Glutamatergic neuron (in vitro differentiated cells): ENCODE results near the gene SSBP3. TPM values are rescaled to one million over a fixed set of nuclear protein-coding genes. Genes with fewer than 3 reads are reported as not detected.

Source experiments
- DNase-seq: peaks from one replicate; pipeline ENCODE4 v3.0.0; 2022
- H3K27ac Mint-ChIP-seq: one replicate; pipeline ENCODE4 v1.8.0; 2020; ENCODE audit warnings: mild to moderate bottlenecking, mixed read lengths, inconsistent platforms; ENCODE audit not compliant: unreplicated experiment
- H3K27me3 Mint-ChIP-seq: one replicate; pipeline ENCODE4 v1.8.0; 2020; ENCODE audit warnings: mild to moderate bottlenecking, moderate library complexity, mixed read lengths, inconsistent platforms; ENCODE audit not compliant: unreplicated experiment
- H3K36me3 Mint-ChIP-seq: one replicate; pipeline ENCODE4 v1.8.0; 2020; ENCODE audit warnings: mild to moderate bottlenecking, mixed read lengths, inconsistent platforms; ENCODE audit not compliant: unreplicated experiment
- H3K4me1 Mint-ChIP-seq: one replicate; pipeline ENCODE4 v1.8.0; 2020; ENCODE audit warnings: mild to moderate bottlenecking, low read depth, mixed read lengths, inconsistent platforms; ENCODE audit not compliant: unreplicated experiment
- H3K4me3 Mint-ChIP-seq: one replicate; pipeline ENCODE4 v1.8.0; 2020; ENCODE audit warnings: mild to moderate bottlenecking, mixed read lengths, inconsistent platforms; ENCODE audit not compliant: unreplicated experiment
- H3K9me3 Mint-ChIP-seq: one replicate; pipeline ENCODE4 v1.8.0; 2020; ENCODE audit warnings: mild to moderate bottlenecking, moderate library complexity, mixed read lengths, inconsistent platforms; ENCODE audit not compliant: unreplicated experiment
- CTCF ChIP-seq: fragments of 200-600 bp; sonication (generic); IDR thresholded peaks from one replicate; pipeline ENCODE4 v1.5.0; 2021; ENCODE audit not compliant: partially characterized antibody, unreplicated experiment
- total RNA-seq: library from RNA; stranded (reverse); fragmentation: NEBNext Ultra II Directional; extraction: Animal tissue kit (Norgen Biotek cat#: 25700); gene quantifications from one replicate; pipeline ENCODE4 v1.2.1, GENCODE V29; 2021; ENCODE audit not compliant: unreplicated experiment

The SSBP3 gene
- total RNA-seq, 1 donor from 2014 or later: 608 TPM

- TF ChIP-seq CTCF: no peak
- Mint-ChIP-seq H3K36me3 (no peaks in the 10 kb centered on the region), H3K9me3 (peaks cover 73% of the 10 kb centered on the region), H3K27me3 (peaks cover 36% of the 10 kb centered on the region), H3K27ac (peak overlapping the region; percentile 97), H3K4me3 (peak overlapping the region; percentile 84), H3K4me1 (peaks cover 92% of the 10 kb centered on the region)
- no peak for DNase-seq
Measured at GRCh38 chr1:54325284-54325683, 80.9 kb downstream of the SSBP3 start.

- Mint-ChIP-seq H3K4me3 (peak overlapping the region; percentile 84), H3K36me3 (no peaks in the 10 kb centered on the region), H3K27me3 (peaks cover 36% of the 10 kb centered on the region), H3K4me1 (peaks cover 91% of the 10 kb centered on the region), H3K27ac (peak overlapping the region; percentile 97), H3K9me3 (peaks cover 72% of the 10 kb centered on the region)
- no peak for TF ChIP-seq CTCF
- no peak for DNase-seq
Measured at GRCh38 chr1:54324251-54325140, 81.7 kb downstream of the SSBP3 start.

- peaks cover 39% of the 10 kb centered on the region for H3K27me3 Mint-ChIP-seq
- H3K36me3 Mint-ChIP-seq: no peaks in the 10 kb centered on the region
- H3K9me3 Mint-ChIP-seq: peaks cover 72% of the 10 kb centered on the region
- H3K4me1 Mint-ChIP-seq: peaks cover 90% of the 10 kb centered on the region
- no peak for DNase-seq
- peak overlapping the region; percentile 97 for H3K27ac Mint-ChIP-seq
- no peak for TF ChIP-seq CTCF
- H3K4me3 Mint-ChIP-seq: peak overlapping the region; percentile 84
Measured at GRCh38 chr1:54323921-54324250, 82.3 kb downstream of the SSBP3 start.

- Mint-ChIP-seq H3K4me1 (peaks cover 90% of the 10 kb centered on the region), H3K27ac (peak overlapping the region; percentile 80), H3K36me3 (no peaks in the 10 kb centered on the region), H3K9me3 (peaks cover 70% of the 10 kb centered on the region), H3K4me3 (peak overlapping the region; percentile 67), H3K27me3 (peaks cover 39% of the 10 kb centered on the region)
- no peak for TF ChIP-seq CTCF
- no peak for DNase-seq
Measured at GRCh38 chr1:54323324-54323739, 82.9 kb downstream of the SSBP3 start.

- peak overlapping the region; percentile 78 for H3K27ac Mint-ChIP-seq
- H3K36me3 Mint-ChIP-seq: peaks cover 5% of the 10 kb centered on the region
- H3K4me1 Mint-ChIP-seq: peaks cover 67% of the 10 kb centered on the region
- H3K4me3 Mint-ChIP-seq: no peak overlapping the region
- DNase-seq: no peak
- peaks cover 34% of the 10 kb centered on the region for H3K27me3 Mint-ChIP-seq
- peaks cover 56% of the 10 kb centered on the region for H3K9me3 Mint-ChIP-seq
- no peak for TF ChIP-seq CTCF
Measured at GRCh38 chr1:54318246-54318814, 87.9 kb downstream of the SSBP3 start.
